ENCODE data around the gene GABBR1.

Gene GABBR1

GRCh38 chr6:29652198-29652584 is 19.2 kb upstream of the GABBR1 start:
- DNase-seq: no peak

- peak in 3 of 6 experiments; percentile 16 to 64 (median 37) for DNase-seq
Observed at GRCh38 chr6:29651413-29652197, 18.6 kb upstream of the GABBR1 start.

GRCh38 chr6:29649701-29650673 is 17.0 kb upstream of the GABBR1 start:
- peak; percentile 91 to 98 (median 97) for DNase-seq

DNA sequence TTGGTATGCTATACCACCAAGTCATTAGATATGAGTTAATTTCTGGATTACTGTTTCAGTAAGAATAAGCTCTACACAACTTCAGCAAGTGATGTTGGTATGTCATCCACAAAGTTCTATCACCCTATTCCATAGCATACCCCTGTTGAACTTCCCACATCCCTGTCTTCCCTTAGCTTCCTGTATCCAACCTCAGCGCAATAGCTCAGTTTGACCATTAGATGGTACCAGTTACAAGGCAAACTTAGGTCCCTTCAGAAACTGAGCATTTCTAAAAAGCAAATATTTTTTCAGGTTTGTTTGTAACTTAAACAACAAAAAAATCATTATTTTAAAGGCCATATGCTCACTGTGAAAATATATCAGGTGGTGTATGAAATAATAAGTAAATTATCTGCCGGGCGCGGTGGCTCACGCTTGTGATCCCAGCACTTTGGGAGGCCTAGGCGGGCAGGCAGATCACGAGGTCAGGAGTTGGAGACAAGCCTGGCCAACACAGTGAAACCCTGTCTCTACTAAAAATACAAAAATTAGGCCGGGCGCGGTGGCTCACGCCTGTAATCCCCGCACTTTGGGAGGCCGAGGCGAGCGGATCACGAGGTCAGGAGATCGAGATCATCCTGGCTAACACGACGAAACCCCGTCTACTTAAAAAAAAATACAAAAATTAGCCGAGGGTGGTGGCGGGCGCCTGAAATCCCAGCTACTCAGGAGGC is 15.1 kb upstream of the GABBR1 start:
- no peak for DNase-seq

- peak in 5 of 6 experiments; percentile 12 to 48 (median 37) for DNase-seq
Observed at GRCh38 chr6:29641430-29642148, 8.6 kb upstream of the GABBR1 start.

DNA sequence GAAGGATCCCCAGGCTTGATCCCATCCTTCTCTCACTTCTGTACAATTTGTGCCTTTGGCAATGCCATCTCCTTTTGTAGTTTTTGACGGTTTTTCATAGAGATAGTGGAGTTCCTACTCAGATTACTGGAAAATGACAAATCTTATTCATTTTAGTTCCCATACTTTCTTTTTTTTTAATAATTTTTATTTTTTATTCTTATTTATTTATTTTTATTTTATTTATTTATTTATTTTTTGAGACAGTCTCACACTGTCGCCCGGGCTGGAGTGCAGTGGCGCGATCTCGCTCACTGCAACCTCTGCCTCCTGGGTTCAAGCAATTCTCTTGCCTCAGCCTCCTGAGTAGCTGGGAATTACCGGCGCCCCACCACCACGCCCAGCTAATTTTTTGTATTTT is 4.3 kb upstream of the GABBR1 start:
- no peak for DNase-seq

DNA sequence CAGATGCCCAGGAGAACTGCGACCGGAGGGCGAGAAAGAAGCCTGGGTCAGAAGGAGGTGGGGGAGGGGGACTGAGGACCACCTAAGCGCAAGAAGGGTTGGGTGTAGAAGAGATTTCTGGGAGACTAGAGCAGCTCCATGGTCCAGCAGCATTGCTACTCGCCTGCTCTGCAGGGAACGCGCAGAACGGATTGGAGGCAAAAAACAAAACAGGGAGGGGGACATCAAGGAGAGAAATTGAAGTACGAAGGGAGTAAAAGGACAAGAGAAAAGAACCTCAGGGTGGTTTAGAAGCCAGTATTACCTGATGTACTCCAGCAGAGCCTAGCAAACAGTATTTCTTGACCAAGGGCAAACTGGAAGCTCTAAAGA is 537 bp upstream of the GABBR1 start:
- peak in 1 of 6 experiments; percentile 33 for DNase-seq

- peak; percentile 34 to 72 (median 59) for DNase-seq
Observed at GRCh38 chr6:29631860-29632731, 887 bp downstream of the GABBR1 start.

GRCh38 chr6:29631209-29631810 is 1.7 kb downstream of the GABBR1 start:
- DNase-seq: no peak

DNA sequence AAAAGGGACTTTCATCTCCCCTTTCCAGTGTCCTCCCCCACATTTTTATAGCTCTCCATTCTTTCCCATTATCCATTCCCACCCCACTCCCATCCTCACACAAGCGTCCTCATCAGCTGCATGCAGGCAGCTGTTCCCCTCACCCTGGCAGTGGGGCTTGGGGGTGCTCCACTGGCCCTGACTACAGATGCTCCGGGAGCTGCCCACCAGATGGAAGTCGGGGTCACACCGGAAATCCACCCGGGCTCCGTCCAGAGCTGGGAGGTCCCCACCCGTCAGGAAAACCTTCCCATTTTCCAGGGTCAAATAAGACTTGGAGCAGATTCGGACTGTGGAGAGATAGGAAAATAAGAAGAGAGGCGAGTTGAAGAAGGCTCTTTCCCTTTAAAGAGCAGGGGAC is 2.7 kb downstream of the GABBR1 start:
- no peak for DNase-seq

DNA sequence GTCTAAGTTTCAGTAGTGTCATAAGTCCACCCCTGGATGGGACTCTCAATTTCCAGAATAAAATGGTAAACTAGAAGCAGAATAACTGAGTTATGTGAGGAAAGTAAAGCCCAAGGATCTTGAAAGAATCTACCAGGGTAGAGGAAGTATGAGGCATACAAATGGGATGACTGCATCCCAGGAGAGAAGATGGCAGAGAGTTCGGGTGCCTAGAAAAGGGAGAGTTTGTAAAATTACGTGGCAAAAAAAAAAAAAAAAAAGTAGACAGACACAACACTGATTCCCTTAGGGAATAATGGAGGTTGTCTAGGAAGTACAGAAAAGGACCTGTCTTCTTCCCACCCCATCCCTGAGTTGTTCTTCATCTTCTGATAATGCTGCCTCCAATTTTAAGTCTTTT is 3.4 kb downstream of the GABBR1 start:
- DNase-seq: no peak

DNA sequence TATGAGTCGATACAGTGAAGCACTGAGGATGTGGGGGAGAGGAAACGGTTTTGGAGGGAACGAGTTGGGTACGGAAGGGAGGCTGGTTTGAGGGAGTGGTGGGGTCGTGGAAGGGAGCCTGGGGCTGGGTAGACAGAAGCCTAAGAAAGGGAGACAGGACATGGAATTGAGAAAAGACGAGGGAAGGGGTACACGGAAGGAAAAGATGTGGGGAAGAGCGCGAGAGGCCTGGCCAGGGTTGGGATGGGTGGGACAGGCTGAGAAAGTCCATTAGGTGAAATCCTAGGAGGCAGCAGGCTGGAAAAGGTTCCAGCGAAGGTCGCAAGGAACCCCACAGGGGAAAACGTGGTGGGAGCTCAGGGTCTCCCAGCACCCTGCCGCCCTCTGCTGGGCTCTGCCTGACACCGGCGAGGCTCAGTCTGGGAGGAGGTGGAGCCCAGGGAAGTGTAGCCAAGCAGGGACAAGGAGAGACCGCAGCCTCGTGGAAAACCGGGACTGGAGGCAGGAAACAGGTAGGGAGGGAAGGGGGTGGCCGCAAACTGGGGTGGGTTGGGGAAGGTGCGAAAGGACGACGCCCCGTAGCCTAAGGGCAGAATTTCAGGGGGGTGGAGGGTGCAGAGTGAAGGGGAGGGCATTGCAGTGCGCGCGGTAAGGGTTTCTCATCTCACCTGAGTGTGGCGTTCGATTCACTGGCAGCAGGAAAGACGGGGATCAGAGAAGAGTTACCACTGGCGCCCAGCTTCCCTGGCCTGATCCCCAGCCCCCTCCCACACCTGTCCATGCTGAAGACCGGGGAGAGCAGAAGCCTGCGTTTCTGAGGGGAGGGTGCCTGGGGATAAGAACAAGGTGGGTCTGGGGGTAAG is 4.3 kb downstream of the GABBR1 start:
- DNase-seq: peak; percentile 11 to 46 (median 34)

DNA sequence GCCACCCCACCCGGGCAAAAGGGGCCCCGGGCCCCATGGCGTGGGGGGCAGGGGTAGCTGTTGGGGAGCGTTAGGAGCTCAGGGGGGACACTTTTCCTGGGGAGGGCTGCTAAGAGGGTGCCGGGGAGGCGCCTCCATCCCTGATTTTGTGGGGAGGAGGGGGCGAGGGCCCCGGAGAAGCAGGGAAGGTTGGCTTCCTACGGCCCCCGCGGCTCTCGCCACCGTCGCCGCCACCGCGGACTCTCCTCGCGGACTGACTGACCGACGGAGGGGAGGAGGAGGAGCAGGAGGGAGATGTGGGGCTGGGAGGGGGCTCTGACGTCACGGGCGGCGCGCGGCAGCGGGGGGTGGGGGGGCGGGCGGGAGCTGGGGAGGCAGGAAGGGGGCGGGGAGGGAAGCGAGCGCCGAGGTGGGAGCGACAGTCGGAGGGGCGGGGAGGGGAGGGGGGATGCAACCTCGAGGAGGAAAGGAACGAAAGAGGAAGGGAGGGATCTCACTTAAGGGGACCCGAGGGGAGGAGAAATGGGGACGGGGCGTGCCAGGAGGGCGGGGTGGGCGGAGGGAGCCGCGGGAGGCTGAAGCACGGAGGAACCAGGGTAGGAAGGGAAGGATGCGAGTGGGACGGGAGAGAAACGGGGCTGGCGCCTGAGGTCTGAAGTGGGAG is 5.1 kb downstream of the GABBR1 start:
- DNase-seq: peak in 5 of 6 experiments; percentile 36 to 69 (median 49)

DNA sequence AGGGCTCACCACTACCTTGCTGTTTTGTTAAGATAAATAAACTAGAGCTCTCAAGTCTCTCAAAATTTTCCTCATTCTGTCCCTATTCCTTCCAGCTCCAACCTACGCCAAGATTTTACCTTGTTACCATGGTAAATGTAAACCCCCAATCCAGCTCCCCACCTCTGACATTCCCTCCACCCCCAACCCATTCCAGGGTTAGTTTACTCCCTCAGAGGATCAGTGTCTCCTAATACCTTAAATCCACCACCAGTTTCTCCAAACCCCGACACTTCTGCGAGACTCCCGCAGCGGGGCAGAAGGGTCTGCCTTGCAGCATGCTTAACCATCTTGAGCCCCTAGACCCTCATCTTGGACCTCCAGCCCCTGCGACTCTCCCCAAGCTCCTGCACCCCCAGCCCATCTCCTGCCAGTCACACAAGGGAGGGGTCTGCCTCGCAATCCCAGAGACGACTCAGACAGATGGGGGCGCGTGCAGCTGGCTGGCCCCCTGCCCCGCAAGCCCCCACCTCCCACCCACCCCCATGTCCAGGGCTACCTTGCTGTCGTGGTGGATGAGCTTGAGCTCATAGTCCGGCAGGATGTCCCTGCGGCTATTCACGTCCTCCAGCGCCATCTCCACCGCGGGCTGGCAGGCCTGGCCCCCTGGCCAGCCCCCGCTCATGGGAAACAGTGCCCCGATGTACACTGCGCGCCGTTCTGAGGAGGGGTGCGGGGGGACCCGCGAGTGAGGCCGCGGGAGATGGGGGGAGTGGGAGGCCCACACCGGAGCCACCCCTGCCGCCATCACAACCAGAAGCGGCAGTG is 5.8 kb downstream of the GABBR1 start:
- peak in 1 of 6 experiments; percentile 17 for DNase-seq

DNA sequence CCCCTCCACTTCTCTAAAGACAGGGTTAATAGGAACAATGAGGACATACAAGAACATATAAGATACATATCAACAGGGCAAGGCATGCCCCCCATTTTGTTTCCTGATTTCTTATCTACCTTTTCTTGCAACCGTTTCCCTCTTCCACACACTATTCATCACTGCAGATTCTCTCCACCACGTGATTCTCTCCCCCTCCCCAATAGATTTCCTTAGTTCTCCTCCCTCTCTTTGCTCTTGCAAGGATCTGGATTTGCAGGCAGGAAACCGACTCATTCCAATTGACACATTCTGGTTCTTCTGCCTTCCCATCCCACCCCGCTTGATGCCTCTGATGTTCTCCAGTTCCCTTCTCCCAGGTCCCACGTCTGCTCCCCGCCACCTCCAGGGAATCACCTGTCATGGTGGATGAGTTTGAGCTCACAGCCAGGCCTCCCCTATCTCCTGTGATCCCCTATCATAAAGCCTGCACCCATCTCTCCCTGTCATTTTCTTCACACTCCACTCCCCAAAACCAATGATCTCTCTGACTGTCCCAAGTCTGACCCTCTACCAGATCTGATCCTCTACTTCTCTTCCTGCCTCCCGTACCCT is 7.5 kb downstream of the GABBR1 start:
- DNase-seq: no peak

GRCh38 chr6:29624520-29624961 is 8.4 kb downstream of the GABBR1 start:
- no peak for DNase-seq

DNA sequence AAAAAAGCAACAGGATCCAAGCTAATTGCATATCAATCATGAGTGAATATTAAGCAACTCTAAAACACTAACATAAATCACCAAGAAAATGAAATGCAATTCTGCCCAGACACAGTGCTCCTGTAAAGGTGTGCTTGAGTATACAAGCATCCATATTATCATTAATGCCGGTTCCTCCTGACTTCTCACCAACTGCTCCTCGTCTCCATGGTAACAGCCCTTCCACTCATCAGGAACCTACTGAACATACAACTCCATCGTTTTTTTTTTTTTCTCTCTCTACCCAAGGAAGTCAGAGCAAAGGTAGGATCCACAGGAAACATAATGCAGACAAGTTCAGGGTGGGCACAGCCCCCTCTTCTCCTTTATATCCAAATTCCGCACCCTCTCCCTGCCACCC is 12.4 kb downstream of the GABBR1 start:
- no peak for DNase-seq

DNA sequence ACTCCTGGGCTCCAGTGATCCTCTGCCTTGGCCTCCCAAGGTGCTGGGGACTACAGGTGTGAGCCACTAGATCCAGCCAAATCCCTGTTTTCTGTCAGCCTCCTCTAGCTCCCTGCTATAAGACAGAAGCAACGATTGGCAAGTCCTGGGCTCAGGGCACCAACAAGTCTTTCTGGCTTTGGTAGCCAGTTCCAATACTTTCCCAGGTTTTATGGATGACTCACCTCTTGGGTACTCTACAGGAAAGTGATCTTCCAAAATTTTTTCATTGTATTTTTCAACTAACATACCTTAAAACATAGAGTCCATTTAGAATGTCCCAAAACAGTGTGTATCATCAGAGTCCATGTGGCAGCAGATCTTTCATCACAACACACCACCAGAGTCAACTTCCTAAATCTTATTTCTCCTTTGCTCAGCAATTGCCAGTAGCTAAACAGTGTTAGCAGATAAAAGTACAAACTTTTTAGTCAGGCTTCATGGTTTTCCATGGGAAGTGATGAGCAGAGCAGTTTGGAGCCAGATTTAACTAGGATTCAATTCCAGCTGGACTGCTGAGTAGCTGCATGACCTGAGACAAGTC is 13.3 kb downstream of the GABBR1 start:
- no peak for DNase-seq
